Dedifferentiated amniotic fluid mesenchymal stem cell (primary cell): Measurements from ENCODE around the gene CHAT.

Experiments used
- DNase-seq: peaks from one replicate; pipeline ENCODE4 v3.0.0-alpha.2; 2016; ENCODE audit errors: extremely low spot score

Gene CHAT

DNA sequence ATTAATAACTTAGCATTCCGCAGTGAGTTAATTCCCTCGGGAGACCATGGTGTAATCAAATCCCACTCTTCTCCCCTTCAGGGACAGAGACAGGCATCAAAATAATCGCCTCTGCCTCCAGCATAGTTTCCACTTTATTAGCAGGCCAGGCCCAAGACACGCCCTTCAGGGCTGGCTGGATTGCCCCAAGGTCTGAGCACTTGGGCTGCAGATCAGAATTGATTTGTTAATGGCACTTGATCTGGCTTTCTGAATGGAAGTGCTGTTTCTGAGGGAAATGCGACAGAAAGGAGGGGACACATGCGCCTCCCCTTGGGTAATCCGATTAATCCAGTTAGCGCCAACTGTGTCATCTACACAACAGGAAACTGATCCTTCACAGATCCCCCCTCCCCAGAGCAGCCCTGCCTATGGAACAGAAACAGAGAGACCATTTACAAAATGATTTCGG is 15.6 kb downstream of the CHAT start:
- DNase-seq: no peak

DNA sequence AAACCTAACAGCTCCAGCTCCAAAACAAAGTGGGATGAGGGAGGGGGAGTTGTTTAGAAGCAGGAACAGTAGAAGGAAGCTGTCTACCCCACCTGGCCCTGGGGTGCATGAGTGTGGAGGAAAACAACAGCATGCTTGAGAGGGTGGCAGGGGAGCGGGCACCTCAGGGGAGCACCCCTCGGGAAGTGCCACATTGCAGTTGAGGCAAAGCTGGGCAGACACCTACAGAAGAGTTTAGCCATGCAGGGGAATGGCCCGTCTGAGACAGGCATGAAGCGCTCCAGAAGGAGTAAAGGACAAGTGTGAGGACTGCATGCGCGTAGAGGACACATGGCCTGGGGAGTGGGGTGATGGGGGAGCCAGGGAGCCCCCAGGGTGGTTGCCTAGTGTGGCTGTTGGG is 18.1 kb downstream of the CHAT start:
- DNase-seq: no peak

DNA sequence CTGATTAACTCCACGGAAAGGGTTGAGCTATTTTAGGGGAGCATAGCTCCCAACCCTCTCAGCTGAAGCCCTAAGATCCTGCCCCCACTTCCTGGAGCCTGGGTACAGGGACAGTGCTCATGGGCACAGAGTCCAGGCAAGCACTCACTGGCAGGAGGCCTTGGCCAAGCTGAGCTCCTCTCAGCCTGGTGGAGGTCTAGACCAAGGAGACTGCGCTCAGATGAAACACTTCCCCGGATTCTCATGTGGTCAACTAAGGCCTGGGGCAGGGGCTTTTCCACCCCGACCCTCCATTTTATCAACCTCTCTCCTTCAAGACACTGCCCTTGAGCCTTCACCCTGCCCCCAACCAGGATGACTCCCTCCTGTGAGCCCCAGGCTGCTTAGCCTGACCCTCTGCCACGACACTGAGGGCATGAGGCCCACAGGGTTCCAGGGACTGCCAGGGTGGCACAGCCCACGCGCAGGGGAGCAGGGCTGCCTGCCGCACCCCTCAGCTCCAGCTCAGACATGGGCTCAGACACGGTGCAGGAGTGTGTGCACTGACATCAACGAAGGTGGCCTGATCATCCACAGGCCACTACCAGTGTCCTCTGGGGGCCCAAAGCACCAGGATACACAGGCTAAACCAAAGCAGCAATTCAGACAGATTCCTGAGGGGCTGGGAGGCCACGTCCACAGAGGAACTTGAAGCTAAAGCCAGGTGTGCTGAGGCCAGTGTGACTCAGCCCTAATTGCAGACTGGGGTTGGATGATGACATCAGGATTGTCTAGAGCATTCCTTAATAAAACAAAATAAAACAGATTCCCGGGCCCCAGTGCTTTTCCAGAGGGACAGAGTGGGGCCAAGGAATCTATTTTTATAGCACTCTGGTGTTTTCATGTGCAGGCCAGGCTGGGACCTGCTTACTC is 18.8 kb downstream of the CHAT start:
- no peak for DNase-seq

DNA sequence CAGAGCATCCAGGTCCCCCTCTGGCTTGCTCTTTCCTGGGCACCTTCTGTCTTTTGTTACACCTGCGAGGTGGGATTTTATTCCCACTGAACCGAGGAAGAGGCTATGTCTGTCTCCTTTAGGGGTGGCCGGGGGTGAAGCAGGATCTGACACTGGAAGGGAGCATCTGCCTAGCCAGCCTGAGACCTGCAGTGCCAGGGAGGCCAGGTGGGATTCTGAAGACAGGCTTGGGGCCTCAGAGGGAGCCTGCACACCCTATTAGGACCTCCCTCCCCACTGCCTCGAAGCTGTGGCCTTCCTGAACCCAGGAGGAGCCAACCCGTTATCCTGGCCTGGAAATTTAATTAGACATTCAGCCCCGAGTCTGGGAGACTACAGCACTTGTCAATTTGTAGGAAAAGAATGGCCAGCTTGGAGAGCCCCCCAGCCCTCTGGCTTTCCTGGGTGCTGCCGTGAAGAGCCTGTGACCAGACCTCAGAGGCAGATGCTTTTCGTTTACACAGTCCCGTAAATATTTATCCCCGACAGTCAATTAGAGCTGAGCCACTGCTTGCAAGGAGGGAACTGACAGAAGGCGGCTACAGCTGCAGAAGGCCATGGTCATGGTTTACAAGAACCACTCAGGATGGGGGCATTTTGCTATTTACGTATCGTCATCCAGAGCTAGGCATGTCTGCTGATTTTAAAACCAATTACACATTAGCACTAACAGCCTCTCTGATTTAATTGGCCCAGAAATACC is 19.7 kb downstream of the CHAT start:
- DNase-seq: no peak

DNA sequence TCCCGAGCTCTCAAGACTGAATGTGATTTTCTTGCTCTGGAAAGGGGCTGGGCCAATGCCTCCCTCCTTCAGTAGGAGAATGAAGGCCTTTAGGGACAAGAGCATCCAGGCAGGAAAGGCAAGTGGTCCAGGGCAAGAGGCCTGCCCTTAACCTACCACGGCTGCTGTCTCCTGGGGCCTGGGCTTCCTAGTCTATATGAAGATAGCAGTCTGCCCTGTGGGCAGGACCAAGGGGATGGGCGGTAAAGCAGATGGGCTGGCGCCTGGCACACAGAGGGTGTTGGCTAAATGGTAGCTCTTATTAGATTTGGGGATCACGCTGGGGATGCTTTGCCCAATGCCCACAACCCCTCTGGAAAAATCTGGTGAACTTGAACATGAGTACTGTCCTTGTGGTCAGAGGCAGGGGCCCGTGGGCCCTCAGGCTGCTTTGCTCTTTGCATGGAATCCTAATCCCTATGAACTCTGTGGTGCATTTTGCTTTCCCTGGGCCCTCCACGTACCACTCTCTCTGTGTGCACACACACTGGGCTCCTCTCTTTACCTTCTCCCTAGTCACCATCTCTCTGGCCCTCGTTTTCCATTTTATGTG is 20.3 kb downstream of the CHAT start:
- no peak for DNase-seq

DNA sequence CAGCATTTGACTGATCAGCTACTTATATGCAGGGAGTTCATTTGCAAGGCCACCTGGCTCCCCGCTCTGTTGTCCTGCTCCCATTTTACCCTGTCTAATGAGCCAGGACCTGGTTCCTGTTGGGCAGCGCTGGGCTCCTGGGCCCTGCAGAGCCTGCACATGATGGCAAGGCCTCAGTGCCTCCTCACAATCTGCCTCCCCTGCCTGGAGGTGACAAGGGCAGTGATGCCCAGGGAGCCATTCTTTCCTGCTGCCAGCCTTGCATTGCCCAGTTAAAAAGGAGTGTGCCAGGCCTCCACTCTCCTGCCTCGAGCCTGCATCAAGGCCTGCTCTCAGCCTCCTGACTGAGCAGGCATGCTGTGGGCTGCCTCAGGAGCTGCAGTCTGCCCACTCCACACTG is 28.5 kb downstream of the CHAT start:
- no peak for DNase-seq

DNA sequence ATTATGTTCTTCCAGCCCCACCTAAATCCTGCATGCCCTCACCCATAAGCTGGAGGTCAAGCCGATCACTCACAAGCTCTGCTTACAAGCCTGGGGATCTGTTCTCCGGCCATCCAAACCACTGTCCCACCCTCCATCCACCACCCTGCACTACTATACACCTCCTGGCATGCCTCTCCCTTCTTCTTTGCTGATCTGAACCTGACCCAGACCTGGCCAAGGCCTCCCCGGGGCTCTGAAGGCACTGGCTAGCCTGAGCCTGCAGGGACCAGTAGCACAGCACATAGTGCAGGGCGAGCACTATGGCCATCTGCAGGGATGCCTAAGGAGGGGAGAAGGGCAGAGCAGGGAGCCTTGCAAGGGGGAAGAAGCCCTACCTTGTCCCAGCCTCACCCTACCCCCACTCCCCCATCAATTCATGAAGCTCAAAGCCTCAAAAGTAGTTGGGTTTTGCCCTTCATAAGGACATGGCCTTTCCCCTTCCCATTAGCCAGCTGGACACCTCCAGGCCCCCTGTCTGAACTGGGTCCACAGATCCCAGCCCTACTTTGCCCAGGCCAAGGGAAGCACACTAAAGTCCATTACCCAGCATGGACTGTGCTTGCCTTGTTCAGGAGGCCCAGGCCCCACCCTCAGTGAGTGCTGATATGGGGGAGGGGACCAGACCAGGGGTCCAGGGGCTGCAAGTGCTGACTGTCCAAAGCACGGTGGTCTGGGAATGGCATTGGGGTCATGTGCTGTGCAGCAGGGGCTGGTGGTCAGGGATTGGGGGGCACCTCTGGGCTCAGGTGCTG is 29.6 kb downstream of the CHAT start:
- DNase-seq: no peak

DNA sequence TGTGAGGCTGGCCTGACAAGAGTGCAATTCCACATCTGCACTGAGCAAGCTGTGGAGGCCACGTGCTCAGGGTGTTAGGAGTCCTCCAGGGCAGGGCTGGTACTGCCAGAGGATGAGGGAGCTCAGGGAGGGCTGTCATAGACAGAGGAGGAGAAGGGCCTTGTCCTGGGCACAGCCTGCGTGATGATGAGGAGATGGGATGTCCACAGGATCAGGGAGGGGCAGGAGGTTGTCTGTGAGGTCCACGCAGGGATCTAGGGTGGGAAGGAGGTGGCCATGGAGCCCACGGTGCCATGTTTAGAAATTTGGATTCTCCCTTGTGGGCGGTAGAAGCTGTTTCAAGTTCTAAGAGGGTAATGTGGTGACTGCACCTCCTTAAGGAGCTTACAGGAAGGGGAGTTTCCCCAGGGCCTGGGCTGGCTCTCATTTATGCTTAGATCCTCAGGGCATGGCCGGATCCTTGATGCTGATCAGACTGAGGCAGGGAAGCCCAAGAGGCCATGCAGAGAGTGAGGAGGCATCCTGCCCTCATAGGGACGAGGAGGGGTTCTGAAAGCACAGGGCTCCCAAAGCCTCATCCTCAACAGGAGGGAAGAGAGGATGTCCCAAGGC is 30.3 kb downstream of the CHAT start:
- DNase-seq: no peak

DNA sequence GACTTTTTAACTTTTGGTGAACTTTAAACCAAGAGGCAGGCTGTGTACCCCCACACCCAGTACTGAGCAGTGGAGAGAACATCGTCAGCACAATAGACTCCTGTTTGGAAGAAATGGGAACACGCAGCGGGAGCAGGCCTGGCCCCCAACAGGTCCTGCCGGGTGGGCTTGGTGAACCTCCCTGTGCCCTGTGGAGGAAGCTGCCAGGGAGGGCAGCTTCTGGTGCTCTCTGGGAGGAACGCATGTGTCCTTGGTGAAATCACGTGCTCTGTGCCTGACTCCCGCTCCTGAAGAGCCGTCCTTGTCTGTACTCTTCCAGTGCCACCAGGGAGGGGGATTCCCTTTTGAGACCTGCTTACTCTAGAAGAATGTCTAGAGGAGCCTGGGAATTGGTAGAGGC is 31.6 kb downstream of the CHAT start:
- no peak for DNase-seq

DNA sequence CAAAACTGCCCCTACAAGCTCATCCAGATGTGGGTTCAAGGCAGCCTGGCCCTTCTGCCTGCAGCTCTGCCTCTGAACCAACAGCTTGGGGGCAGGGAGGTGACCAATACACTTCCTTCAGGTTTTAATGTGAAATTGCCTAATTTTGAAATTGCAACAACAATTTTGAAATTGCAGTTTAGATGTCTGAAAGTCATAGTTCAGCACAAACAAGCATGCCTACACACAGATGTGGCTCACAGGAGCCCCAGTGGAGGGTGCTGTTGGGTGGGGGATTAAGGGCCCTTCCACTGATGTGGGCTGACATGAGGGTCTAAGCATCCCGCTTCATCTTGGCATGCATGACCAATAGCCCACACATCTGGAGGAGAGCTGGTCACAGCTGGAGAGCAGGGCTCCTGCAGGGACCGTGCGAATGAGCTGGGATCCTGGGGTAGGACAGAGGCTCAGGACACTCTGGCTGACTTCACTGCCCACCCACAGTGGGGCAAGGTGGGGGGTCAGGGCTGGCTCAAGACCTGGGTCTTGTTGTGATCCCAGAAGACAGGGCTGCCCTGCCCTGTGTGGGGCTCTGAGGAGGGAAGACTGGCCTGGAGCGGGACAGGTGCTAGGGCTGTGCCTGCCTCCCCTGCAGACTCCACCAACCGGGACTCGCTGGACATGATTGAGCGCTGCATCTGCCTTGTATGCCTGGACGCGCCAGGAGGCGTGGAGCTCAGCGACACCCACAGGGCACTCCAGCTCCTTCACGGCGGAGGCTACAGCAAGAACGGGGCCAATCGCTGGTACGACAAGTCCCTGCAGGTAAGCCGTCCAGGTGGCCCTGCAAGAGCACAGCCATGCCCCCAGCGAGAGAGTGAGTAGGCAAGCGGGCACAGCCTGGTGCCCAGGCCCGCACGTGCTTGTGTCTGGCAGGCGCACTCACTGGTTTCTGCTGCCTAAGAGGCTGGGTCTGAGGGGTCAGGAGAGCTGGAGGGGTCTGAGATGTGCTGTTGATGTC is 32.3 kb downstream of the CHAT start:
- no peak for DNase-seq

DNA sequence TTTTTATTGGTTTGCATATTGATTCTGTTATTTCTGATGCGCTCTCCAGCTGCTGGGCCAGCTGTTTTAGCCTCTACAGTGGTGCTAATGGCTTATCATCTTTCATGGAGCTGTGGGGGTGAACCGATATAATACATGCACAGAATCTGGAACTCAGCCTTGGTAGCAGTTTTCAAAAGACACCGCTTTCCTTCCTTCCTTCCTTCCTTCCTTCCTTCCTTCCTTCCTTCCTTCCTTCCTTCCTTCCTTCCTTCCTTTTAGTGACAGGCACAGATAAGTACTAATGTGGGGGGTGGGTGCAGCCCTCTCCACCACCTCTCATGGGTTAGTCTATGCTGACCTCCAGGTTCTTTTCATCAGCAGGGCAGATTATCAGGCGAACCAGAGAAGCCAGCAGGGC is 33.7 kb downstream of the CHAT start:
- DNase-seq: no peak

DNA sequence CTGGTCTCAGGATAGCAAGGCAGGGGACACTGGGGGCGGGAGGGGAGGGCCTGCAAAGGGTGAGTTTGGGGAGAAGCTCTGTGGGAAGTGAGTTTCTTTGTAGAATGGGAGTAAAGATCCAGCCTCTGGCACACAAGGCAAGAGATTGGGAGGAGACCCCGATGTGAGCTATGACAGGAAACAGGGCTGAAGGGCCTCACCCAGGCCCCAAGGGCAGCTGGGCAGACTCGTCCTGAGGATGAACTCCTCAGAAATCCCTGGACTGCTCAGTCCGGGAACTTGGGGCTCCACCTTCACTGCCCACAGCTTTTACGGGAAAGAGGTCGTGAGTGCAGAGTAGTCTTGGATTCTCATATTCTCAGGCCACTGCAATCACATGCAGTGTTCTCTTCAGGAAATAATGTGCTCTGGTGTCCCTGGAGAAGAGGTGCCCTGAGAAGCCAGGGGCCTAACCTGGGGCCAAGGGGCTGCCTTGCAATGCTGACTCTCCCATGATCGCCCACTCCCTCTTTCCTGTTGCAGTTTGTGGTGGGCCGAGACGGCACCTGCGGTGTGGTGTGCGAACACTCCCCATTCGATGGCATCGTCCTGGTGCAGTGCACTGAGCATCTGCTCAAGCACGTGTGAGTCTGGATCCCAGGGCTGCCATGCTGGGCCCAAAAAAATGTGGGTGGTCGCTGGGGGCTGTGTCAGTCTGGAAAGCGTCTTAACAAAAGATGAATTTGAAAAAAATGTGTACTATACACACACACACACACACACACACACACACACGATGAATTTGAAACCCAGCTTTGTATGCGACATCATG is 34.4 kb downstream of the CHAT start:
- DNase-seq: no peak

DNA sequence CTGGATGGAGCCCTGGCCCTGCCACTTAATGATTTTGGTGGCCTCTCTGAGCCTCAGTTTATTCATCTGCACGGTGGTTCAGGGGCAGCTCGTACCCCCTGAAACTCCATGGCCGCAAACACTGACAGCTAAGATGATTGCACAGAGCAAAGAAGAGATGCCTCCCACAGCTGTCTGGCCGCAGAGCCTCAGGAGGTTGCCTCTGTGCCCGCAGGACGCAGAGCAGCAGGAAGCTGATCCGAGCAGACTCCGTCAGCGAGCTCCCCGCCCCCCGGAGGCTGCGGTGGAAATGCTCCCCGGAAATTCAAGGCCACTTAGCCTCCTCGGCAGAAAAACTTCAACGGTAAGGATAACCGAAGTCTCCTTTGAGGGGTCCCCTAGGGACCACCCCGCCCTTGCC is 35.5 kb downstream of the CHAT start:
- no peak for DNase-seq

DNA sequence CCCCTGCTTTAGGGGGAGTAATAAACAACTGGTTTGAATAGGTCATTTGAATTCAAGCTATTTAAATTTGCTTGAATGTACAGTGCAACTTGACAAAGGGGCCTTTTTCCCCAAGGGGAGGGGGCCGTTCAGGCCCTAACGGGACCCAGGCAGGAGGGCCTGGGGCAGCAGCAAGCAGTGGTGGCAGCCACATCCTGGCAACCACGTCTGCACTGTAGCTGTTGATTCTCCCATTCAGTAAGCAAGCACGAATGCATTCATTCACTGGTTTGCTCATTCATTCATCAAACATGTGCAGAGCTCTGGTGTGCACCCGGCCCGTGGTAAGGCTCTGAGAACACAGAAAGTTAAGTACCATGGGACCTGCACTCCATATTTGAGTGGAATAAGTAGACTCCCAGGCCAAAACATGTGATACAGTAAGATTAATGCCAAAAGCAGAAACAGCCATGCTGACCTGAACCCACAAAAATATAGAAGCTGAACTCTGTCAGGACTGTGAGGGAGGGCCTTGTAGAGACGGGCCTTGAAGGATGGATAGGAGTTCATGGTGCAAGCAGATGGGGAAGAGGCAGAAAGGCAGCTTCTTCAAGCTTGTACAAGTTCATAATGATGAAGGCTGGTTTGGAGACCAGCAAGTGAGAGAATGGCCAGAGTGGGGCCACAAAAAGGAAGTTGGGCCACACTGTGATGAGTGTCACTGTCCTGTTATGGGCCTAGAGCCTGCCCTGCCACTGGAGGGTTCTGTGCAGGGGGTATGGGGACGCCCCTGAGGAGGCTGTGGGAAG is 36.3 kb downstream of the CHAT start:
- no peak for DNase-seq

DNA sequence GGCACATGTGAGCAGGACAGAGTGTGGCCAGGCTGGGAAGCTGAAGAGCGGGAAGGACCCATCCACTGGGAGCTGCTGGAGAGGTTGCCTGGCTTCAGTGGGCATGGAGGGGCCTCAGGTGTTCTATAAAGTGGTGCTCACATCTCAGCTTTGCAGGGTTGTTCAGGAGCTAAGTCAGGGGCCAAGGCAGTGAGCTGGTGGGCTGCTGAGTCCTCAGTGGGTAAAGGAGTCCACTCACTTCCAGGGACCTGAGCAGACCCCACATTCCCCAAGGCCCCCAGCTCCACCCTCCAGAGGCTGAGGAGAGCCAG is 36.8 kb downstream of the CHAT start:
- no peak for DNase-seq

DNA sequence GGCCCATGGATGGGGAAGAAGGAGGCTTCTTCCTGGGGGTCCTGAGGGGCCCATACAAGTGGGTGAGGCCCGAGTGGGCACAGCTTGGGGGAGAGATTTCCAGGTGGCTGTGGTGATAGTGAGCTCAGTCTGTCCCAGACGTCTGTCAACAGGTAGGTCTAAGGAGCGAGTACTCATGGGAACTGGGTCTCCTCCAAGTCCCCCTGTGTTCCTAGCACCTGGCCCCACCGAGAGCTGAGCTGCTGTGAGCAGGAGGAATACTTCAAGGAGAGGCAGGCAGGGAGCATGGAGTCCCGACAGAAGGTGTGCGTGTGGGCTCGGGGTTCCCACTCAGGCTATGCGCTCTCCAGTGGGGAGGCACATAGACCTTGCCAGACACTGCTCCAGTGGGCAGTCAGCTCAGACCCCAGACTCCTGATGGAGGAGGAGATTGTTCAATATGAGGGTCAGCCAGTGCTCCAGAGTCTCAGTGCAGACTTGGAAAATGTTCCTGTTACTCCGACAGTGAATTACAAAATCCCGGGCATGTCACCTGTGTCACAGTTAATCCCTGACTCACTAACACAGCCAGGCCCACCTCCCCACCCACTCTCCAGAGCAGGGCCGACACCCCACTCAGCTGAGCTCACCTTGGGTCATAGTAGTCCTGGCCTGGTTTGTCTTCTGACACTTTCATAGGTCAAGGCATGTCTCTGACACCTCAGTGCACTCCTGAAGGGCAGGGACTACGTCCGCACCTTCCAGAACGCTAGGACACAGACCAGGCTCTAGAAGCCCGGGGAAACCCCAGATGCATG is 37.4 kb downstream of the CHAT start:
- DNase-seq: no peak

DNA sequence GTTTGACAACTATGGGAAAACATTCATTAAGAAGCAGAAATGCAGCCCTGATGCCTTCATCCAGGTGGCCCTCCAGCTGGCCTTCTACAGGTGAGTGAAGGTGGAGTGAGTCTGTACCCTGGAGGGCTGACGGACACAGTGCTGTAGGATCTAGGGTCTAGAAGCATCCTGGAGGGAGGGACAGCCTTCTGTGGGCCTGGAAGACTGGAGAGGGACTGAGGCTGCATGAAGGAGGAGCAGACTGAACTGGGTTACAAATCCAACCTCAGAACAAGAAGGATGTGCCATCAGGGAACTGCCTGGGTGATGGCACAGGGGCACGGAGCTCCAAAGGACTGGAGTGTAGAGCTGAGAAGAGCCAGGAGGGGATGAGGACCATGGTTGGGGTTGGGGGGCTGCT is 38.1 kb downstream of the CHAT start:
- no peak for DNase-seq
